IgD-negative memory B cell (primary cell): ENCODE measurements around the gene MED26. TPM values are rescaled to one million over a fixed set of nuclear protein-coding genes. Genes with fewer than 3 reads are reported as not detected.
A peak's percentile ranks its signal among the peaks of the same experiment; 100 is the strongest.
"Not testable (repeated sequence)": the region's sequence is repeated elsewhere in the genome, so short reads cannot be mapped to it uniquely, and the experiment has no call there.

Source experiments
- H3K27ac Mint-ChIP-seq, 3 donors: one replicate each; pipeline ENCODE4 v1.8.0; 2020 to 2022; ENCODE audit warnings: mild to moderate bottlenecking in 3 of 3, mixed read lengths in 3 of 3, moderate library complexity in 1 of 3
- H3K27me3 Mint-ChIP-seq: one replicate; pipeline ENCODE4 v1.8.0; 2021; ENCODE audit warnings: mixed read lengths
- H3K36me3 Mint-ChIP-seq: one replicate; pipeline ENCODE4 v1.8.0; 2020; ENCODE audit warnings: mild to moderate bottlenecking, mixed read lengths
- H3K4me1 Mint-ChIP-seq, 3 donors: one replicate each; pipeline ENCODE4 v1.8.0; 2020 to 2022; ENCODE audit warnings: mixed read lengths in 3 of 3, mild to moderate bottlenecking in 1 of 3
- H3K4me3 Mint-ChIP-seq, 4 donors: one replicate each; pipeline ENCODE4 v1.8.0; 2020 to 2022; ENCODE audit warnings: mild to moderate bottlenecking in 4 of 4, mixed read lengths in 4 of 4, moderate library complexity in 3 of 4
- H3K9me3 Mint-ChIP-seq, 3 donors: one replicate each; pipeline ENCODE4 v1.8.0; 2020 to 2021; ENCODE audit warnings: mixed read lengths in 3 of 3, mild to moderate bottlenecking in 1 of 3
- polyA plus RNA-seq: library from polyadenylated mRNA; unstranded; fragments of 300-500 nt; fragmentation: Illumina TruSeq; gene quantifications from one replicate; pipeline ENCODE4 v1.2.3, GENCODE V29; 2021

The MED26 gene
- polyA plus RNA-seq, 1 donor from 2014 or later = 5.3 TPM

GRCh38 chr19:16543734-16544133 lies 84.3 kb downstream of the MED26 start:
- not testable (repeated sequence) for H3K9me3 Mint-ChIP-seq, H3K36me3 Mint-ChIP-seq, H3K27me3 Mint-ChIP-seq
- Mint-ChIP-seq H3K4me3 (peak overlapping the region; percentile 80 to 95 (median 90)), H3K27ac (peak overlapping the region in 2 of 3 donors; percentile 84 to 90), H3K4me1 (peaks cover 19 to 36% (median 32%) of the 10 kb centered on the region in 3 donors)

DNA sequence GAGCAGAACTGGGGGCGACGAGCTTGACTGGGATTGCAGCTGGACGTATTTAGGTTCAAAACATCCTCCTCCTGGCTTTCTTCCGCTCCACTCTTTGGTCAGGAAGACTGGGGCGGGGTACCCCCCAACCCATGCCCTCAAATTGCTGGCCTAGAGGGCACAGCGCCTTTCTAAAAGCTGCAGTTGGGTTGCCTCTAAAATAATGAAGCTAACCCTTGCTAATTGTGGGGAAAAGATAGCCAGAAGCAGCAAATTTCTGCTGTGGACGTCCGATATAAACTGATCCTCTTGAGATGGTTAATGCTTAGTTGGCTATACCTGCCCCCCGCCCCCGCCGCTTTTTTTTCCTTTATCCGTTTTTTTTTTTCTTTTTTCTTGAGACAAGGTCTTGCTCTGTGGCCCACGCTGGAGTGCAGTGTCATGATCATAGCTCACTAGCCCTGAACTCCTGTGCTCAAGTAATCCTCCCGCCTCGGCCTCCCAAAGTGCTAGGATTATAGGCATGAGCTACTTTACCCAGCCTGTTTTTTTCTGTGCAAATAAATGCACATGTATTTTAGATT lies 85.0 kb downstream of the MED26 start:
- no peaks in the 10 kb centered on the region for H3K27me3 Mint-ChIP-seq
- peak overlapping the region; percentile 84 to 92 (median 90) for H3K27ac Mint-ChIP-seq
- peaks cover 19 to 42% (median 37%) of the 10 kb centered on the region in 3 donors for H3K4me1 Mint-ChIP-seq
- no peaks in the 10 kb centered on the region for H3K9me3 Mint-ChIP-seq
- H3K36me3 Mint-ChIP-seq = peaks cover 4% of the 10 kb centered on the region
- H3K4me3 Mint-ChIP-seq = peak overlapping the region; percentile 80 to 95 (median 90)

GRCh38 chr19:16542045-16542909 lies 85.7 kb downstream of the MED26 start, which contains the start of gene CHERP:
Gene CHERP (minus strand): TSS chr19:16542437. CDS start chr19:16542378, 59 bp downstream.
- Mint-ChIP-seq H3K9me3 (no peaks in the 10 kb centered on the region), H3K27me3 (no peaks in the 10 kb centered on the region), H3K27ac (peak within 1 kb of the TSS; percentile 84 to 92 (median 90)), H3K36me3 (peaks cover 4% of the 10 kb centered on the region), H3K4me1 (peaks cover 19 to 45% (median 43%) of the 10 kb centered on the region in 3 donors), H3K4me3 (peak within 1 kb of the TSS; percentile 80 to 95 (median 90))

DNA sequence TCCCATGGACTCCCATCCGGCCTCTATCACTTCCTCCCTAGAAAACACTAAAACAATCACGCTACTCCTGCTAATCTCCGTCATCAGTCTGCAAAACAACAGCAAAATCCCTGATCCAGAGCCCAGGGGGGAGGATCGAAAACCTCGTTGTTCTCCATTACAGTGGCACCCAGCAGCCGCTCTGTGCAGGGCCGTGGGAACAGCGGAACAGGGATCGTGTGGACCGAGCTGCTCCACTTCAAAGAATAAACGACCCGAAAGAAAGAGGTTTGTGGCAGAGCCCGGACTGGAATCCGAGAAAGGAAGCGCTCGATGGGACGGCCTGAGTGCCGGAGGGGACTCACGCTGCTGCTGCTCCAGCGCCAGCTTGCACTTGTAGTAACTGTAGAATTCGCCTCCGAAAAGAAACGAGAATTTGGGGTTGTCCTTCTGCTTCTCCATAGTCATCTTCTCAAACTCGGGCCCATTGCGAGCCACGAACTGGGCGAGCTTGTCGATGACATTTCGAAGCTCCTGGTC lies 86.4 kb downstream of the MED26 start:
- Mint-ChIP-seq H3K36me3 (peaks cover 4% of the 10 kb centered on the region), H3K4me3 (peak overlapping the region; percentile 80 to 95 (median 90)), H3K9me3 (no peaks in the 10 kb centered on the region), H3K27ac (peak overlapping the region; percentile 76 to 84 (median 82)), H3K27me3 (no peaks in the 10 kb centered on the region), H3K4me1 (peaks cover 19 to 46% (median 44%) of the 10 kb centered on the region in 3 donors)

- Mint-ChIP-seq H3K4me1 (peaks cover 19 to 45% (median 44%) of the 10 kb centered on the region in 3 donors), H3K36me3 (peaks cover 4% of the 10 kb centered on the region), H3K4me3 (peak overlapping the region; percentile 80 to 95 (median 90)), H3K9me3 (no peaks in the 10 kb centered on the region), H3K27me3 (no peaks in the 10 kb centered on the region), H3K27ac (peak overlapping the region in 2 of 3 donors; percentile 82 to 84)
Observed at GRCh38 chr19:16540948-16541347, 87.1 kb downstream of the MED26 start.

DNA sequence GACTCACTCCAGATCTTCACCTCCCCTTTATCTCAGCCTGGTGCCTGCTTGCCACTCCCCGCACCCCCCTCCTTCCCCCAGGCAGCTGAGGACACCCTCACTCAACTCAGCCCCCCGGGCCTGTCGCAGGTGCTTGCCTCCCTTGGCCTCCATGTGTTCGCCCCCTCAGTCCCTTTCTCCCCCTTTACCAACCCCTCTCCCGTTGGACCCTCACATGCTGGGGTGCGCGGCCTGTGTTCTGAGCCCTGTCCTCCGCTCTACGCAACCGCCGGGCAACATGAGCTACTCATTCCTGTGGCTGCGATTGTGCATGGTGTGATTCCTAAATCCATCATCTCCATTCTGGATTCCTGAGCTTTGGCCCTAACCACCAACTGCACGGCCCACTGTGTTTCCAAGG lies 90.9 kb downstream of the MED26 start:
- Mint-ChIP-seq H3K9me3 (no peaks in the 10 kb centered on the region), H3K36me3 (peaks cover 4% of the 10 kb centered on the region), H3K4me3 (no peak overlapping the region), H3K27me3 (no peaks in the 10 kb centered on the region), H3K4me1 (peaks cover 9 to 28% (median 23%) of the 10 kb centered on the region in 3 donors), H3K27ac (no peak overlapping the region)

GRCh38 chr19:16536130-16536529 lies 91.9 kb downstream of the MED26 start:
- Mint-ChIP-seq H3K4me3 (no peak overlapping the region), H3K9me3 (no peaks in the 10 kb centered on the region), H3K27ac (peak overlapping the region in 1 of 3 donors; percentile 56), H3K36me3 (peaks cover 6% of the 10 kb centered on the region), H3K4me1 (peaks cover 2 to 22% (median 18%) of the 10 kb centered on the region in 3 donors), H3K27me3 (no peaks in the 10 kb centered on the region)

DNA sequence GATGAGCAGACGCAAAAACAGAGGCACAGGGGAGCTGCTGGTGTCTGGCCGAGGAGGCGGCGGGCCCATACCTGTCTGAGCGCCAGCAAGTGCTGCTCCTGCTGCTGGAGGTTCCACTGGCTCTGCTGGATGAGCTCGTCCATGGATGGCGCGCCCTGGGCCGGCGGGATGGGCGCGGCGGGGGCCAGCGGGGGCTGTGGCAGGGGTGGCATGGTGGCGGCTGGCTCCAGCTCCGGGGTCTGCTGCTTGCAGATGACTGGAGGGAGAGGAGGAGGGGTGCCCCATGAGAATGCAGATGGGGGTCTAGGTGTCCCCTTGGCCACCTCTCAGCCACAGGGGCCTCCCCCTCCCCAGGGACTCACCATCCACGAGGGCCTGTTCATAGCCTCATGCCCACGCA lies 92.6 kb downstream of the MED26 start:
- no peaks in the 10 kb centered on the region for H3K27me3 Mint-ChIP-seq
- no peak overlapping the region for H3K4me3 Mint-ChIP-seq
- H3K36me3 Mint-ChIP-seq = peaks cover 6% of the 10 kb centered on the region
- peaks cover 0 to 20% (median 15%) of the 10 kb centered on the region in 3 donors for H3K4me1 Mint-ChIP-seq
- H3K9me3 Mint-ChIP-seq = no peaks in the 10 kb centered on the region
- peak overlapping the region in 1 of 3 donors; percentile 56 for H3K27ac Mint-ChIP-seq

DNA sequence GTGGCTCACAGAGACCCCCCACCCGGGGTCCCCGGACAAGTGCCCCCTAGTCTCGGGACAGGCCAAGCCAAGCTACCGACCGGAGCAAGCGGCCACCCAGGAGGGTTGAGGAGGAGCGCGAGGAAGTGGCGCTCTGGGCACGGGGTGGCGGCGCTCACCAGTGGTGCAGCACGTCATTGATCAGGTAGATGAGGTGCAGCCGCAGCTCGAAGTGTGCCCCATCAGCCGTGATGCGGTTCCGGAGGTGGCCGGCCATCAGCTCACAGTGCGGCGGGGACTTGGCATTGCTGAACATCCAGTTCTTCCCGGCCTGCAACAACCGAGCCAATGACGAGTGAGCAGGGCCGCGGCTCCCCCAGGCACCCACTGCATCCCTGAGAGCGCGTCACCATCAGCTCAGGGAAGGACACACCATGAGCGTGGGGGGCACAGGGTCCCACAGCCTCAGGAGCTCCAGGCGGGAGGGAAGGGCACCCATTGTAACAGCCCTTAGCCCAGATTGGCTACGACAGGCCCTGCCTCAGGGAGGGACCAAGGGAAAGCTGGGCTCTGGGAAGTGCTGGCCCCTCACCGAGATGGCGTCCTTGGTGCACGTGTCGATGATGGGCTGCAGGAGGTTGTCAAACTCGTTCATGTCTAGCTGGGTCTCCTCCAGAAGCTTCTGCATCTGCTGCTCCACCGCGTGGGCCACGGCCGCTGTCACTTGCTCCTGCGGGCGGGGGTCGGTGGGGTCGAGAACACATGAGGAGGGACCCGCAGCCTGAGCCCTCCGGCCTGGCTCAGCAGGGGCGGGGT lies 95.4 kb downstream of the MED26 start:
- Mint-ChIP-seq H3K9me3 (no peaks in the 10 kb centered on the region), H3K4me3 (no peak overlapping the region), H3K27ac (no peak overlapping the region), H3K4me1 (peaks cover 0 to 4% (median 4%) of the 10 kb centered on the region in 3 donors), H3K27me3 (no peaks in the 10 kb centered on the region), H3K36me3 (peaks cover 3% of the 10 kb centered on the region)

DNA sequence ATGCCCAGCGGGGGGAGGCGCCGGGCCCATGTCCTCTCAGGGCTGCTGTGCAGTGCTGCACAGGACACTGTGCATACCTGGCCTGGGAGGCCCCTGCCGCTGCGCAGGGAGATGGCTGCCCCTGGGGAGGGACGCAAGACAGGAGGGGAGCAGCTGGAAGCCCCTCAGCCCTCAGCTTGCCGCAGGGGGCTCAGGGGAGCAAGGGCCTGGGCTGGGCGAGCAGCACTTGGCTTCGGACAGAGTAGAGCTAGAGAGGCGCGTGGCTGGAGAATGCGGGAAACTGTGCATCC lies 96.7 kb downstream of the MED26 start:
- no peaks in the 10 kb centered on the region for H3K27me3 Mint-ChIP-seq
- peaks cover 0 to 1% (median 0%) of the 10 kb centered on the region in 3 donors for H3K4me1 Mint-ChIP-seq
- no peaks in the 10 kb centered on the region for H3K9me3 Mint-ChIP-seq
- H3K27ac Mint-ChIP-seq = peak overlapping the region in 1 of 3 donors; percentile 87
- peaks cover 3% of the 10 kb centered on the region for H3K36me3 Mint-ChIP-seq
- no peak overlapping the region for H3K4me3 Mint-ChIP-seq

GRCh38 chr19:16530540-16531379 lies 97.2 kb downstream of the MED26 start:
- Mint-ChIP-seq H3K27me3 (no peaks in the 10 kb centered on the region), H3K27ac (no peak overlapping the region), H3K4me3 (no peak overlapping the region), H3K4me1 (peaks cover 0 to under 1% (median 0%) of the 10 kb centered on the region in 3 donors), H3K9me3 (no peaks in the 10 kb centered on the region), H3K36me3 (peaks cover 3% of the 10 kb centered on the region)

DNA sequence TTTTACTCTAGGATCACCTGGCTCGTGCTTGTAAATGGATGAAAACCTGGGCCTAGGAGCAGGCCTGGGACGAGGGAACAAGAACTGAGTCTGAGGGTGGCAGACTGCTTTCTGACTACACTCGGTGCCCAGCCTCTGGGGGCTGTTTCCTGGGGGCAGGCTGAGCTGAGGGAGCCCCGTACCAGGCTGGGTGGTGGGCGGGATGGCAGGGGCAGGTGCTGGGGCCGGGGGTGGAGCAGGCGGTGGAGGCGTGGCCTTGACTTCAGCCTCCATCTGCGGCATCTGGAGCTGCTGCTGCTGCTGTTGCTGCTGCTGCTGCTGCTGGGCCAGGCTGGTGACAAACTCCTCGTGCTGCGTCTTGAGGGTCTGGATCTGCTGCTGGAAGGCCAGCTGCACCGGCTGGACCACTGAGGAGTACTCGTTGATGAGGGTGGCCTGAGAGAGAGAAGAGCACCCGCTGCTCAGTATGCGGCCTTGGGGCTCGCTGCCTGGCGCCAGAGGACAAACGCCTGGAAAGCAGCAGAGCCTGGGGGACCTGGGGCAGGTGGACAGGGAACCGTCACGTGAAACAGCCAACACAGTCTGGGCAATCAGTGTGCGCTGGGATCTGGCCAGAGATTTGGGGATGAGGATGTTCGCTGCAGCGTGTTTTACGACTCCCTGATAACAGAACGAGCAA lies 98.4 kb downstream of the MED26 start:
- Mint-ChIP-seq H3K4me1 (no peaks in the 10 kb centered on the region), H3K9me3 (no peaks in the 10 kb centered on the region), H3K4me3 (peak overlapping the region in 1 of 4 donors; percentile 32), H3K27me3 (no peaks in the 10 kb centered on the region), H3K27ac (no peak overlapping the region), H3K36me3 (peaks cover 3% of the 10 kb centered on the region)

DNA sequence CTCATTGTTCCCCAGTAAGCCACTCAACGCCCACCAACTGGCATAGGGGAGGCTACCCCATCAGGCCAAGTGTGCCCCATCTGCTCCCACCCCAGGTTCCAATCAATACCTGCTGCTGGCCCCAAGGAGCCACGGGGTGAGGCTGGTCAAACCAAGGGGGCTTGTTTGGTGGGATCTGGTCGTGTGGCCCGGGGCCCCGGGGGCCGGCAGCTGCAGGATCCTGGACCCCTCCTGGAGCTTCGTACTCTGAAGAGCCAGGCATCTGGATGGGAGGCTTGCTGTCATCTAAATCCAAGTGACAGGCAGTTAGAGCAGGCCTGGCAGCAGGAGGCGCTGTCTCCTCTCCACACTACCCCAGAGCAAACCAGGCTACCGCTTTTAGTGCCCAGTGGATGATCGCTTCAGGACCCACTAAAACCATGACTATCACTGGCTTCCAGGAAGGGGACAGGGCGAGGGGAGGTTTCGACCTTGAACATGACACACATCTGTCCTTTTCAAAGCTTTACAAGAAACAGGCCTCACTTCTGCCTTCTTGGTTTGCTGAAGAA lies 100.0 kb downstream of the MED26 start:
- Mint-ChIP-seq H3K36me3 (peaks cover 5% of the 10 kb centered on the region), H3K27ac (no peak overlapping the region), H3K27me3 (no peaks in the 10 kb centered on the region), H3K4me1 (no peaks in the 10 kb centered on the region), H3K4me3 (no peak overlapping the region), H3K9me3 (no peaks in the 10 kb centered on the region)
